H9 (cell line): ENCODE results near the gene IFT80. TPM values are rescaled to one million over a fixed set of nuclear protein-coding genes. Genes with fewer than 3 reads are reported as not detected.

Experiments
- DNase-seq: peaks from one replicate; pipeline ENCODE4 v3.0.0-alpha.2; 2017
- H2AFZ ChIP-seq: one replicate; pipeline ENCODE4 v1.6.1; 2013; ENCODE audit warnings: mild to moderate bottlenecking, low read length, control low read depth, moderate library complexity
- H2AK5ac ChIP-seq: 2 replicates; pipeline ENCODE4 v1.6.1; 2013; ENCODE audit warnings: low read length, control low read depth, mixed read lengths; ENCODE audit not compliant: insufficient read length
- H2BK120ac ChIP-seq: one replicate; pipeline ENCODE4 v1.6.1; 2013; ENCODE audit warnings: low read depth, mild to moderate bottlenecking, low read length, control low read depth, inconsistent platforms; ENCODE audit not compliant: poor library complexity, severe bottlenecking
- H2BK12ac ChIP-seq: 2 replicates; pipeline ENCODE4 v1.6.1; 2013; ENCODE audit warnings: low read length, control low read depth, mixed read lengths, low read depth; ENCODE audit not compliant: insufficient read length
- H2BK15ac ChIP-seq: 2 replicates; pipeline ENCODE4 v1.6.1; 2013; ENCODE audit warnings: low read depth, low read length, control low read depth
- H2BK20ac ChIP-seq: one replicate; pipeline ENCODE4 v1.6.1; 2013; ENCODE audit warnings: low read depth, mild to moderate bottlenecking, low read length, control low read depth, inconsistent platforms; ENCODE audit not compliant: poor library complexity, severe bottlenecking
- H2BK5ac ChIP-seq: 2 replicates; pipeline ENCODE4 v1.6.1; 2013; ENCODE audit warnings: low read length, control low read depth, mixed read lengths; ENCODE audit not compliant: insufficient read length
- H3K14ac ChIP-seq: 2 replicates; pipeline ENCODE4 v1.6.1; 2013; ENCODE audit warnings: low read length, control low read depth; ENCODE audit not compliant: insufficient read depth
- H3K18ac ChIP-seq: 2 replicates; pipeline ENCODE4 v1.6.1; 2013; ENCODE audit warnings: low read depth, mild to moderate bottlenecking, mixed read lengths, low read length, control low read depth; ENCODE audit not compliant: insufficient read length
- H3K23ac ChIP-seq: 2 replicates; pipeline ENCODE4 v1.6.1; 2013; ENCODE audit warnings: low read length, control low read depth, mixed read lengths, low read depth; ENCODE audit not compliant: insufficient read length
- H3K23me2 ChIP-seq: 2 replicates; pipeline ENCODE4 v1.6.1; 2013; ENCODE audit warnings: low read depth, mild to moderate bottlenecking, mixed read lengths, low read length, control low read depth; ENCODE audit not compliant: insufficient read length, poor library complexity, severe bottlenecking
- H3K27ac ChIP-seq: 2 replicates; pipeline ENCODE4 v1.5.1; 2013; ENCODE audit warnings: low read length, control low read depth, mixed read lengths, low read depth; ENCODE audit not compliant: insufficient read length
- H3K27me3 ChIP-seq: 2 replicates; pipeline ENCODE4 v1.6.1; 2013; ENCODE audit warnings: low read length, control low read depth, inconsistent platforms; ENCODE audit not compliant: insufficient read depth
- H3K4ac ChIP-seq: 2 replicates; pipeline ENCODE4 v1.6.1; 2013; ENCODE audit warnings: low read depth, mild to moderate bottlenecking, control low read depth, inconsistent platforms, low read length, moderate library complexity
- H3K4me1 ChIP-seq: 2 replicates; pipeline ENCODE4 v1.6.1; 2013; ENCODE audit warnings: low read length, control low read depth, inconsistent platforms; ENCODE audit not compliant: insufficient read depth
- H3K4me2 ChIP-seq: 2 replicates; pipeline ENCODE4 v1.6.1; 2013; ENCODE audit warnings: low read length, control low read depth, mixed read lengths; ENCODE audit not compliant: insufficient read length, insufficient read depth
- H3K56ac ChIP-seq: 2 replicates; pipeline ENCODE4 v1.6.1; 2013; ENCODE audit warnings: low read depth, mild to moderate bottlenecking, mixed read lengths, low read length, control low read depth; ENCODE audit not compliant: insufficient read length
- H3K79me1 ChIP-seq: 2 replicates; pipeline ENCODE4 v1.6.1; 2013; ENCODE audit warnings: low read depth, mild to moderate bottlenecking, moderate library complexity, low read length, control low read depth, inconsistent platforms; ENCODE audit not compliant: insufficient read depth, poor library complexity, severe bottlenecking
- H3K79me2 ChIP-seq: 2 replicates; pipeline ENCODE4 v1.6.1; 2013; ENCODE audit warnings: low read length, control low read depth, inconsistent platforms; ENCODE audit not compliant: insufficient read depth
- H3K9ac ChIP-seq: 2 replicates; pipeline ENCODE4 v1.6.1; 2013; ENCODE audit warnings: low read length, control low read depth, mixed read lengths; ENCODE audit not compliant: insufficient read length; ENCODE audit errors: extremely low read depth
- H3K9me3 ChIP-seq: one replicate; pipeline ENCODE4 v1.6.1; 2013; ENCODE audit warnings: low read depth, low read length, inconsistent platforms; ENCODE audit not compliant: control insufficient read depth
- H3T11ph ChIP-seq: one replicate; pipeline ENCODE4 v1.6.1; 2013; ENCODE audit warnings: mild to moderate bottlenecking, low read length, control low read depth, inconsistent platforms
- H4K20me1 ChIP-seq: one replicate; pipeline ENCODE4 v1.6.1; 2013; ENCODE audit not compliant: control insufficient read depth, insufficient read length, insufficient read depth
- H4K5ac ChIP-seq: 2 replicates; pipeline ENCODE4 v1.6.1; 2013; ENCODE audit warnings: low read depth, mild to moderate bottlenecking, mixed read lengths, low read length, control low read depth; ENCODE audit not compliant: insufficient read length
- H4K8ac ChIP-seq: replicated peaks from 2 replicates; pipeline ENCODE4 v1.6.1; 2013; ENCODE audit warnings: low read length, control low read depth, mixed read lengths, low read depth; ENCODE audit not compliant: insufficient read length
- H4K91ac ChIP-seq: 2 replicates; pipeline ENCODE4 v1.6.1; 2013; ENCODE audit warnings: low read depth, mild to moderate bottlenecking, moderate library complexity, mixed read lengths, low read length, control low read depth; ENCODE audit not compliant: insufficient read length
- H3K27ac Mint-ChIP-seq, 3 experiments: 2 replicates in 2 of 3; 3 replicates in 1 of 3; pipeline ENCODE4 v1.8.0; 2020 to 2021; ENCODE audit warnings: mixed read lengths in 3 of 3, mild to moderate bottlenecking in 1 of 3, moderate library complexity in 1 of 3
- H3K27me3 Mint-ChIP-seq: 2 replicates; pipeline ENCODE4 v1.8.0; 2021; ENCODE audit warnings: low read depth, mild to moderate bottlenecking, moderate library complexity, mixed read lengths
- H3K36me3 Mint-ChIP-seq, 3 experiments: 2 replicates in 2 of 3; 3 replicates in 1 of 3; pipeline ENCODE4 v1.8.0; 2020 to 2021; ENCODE audit warnings: low read depth in 3 of 3, mixed read lengths in 3 of 3; ENCODE audit not compliant: insufficient read depth in 1 of 3
- H3K4me1 Mint-ChIP-seq, 2 experiments: 2 replicates each; pipeline ENCODE4 v1.8.0; 2020; ENCODE audit warnings: mixed read lengths in 2 of 2
- H3K4me3 Mint-ChIP-seq, 2 experiments: 2 replicates in 1 of 2; 3 replicates in 1 of 2; pipeline ENCODE4 v1.8.0; 2020 to 2021; ENCODE audit warnings: mild to moderate bottlenecking in 2 of 2, mixed read lengths in 2 of 2, moderate library complexity in 1 of 2
- H3K9me3 Mint-ChIP-seq, 2 experiments: 2 replicates in 1 of 2; 3 replicates in 1 of 2; pipeline ENCODE4 v1.8.0; 2020; ENCODE audit warnings: mild to moderate bottlenecking in 2 of 2, mixed read lengths in 2 of 2, moderate library complexity in 1 of 2
- total RNA-seq: library from RNA; stranded (reverse); gene quantifications from 2 replicates; pipeline ENCODE4 v1.2.1, GENCODE V29; 2021
- TF ChIP-seq, protein P1 (sequence below): fragments of 200-600 bp; sonication (generic); conservative IDR thresholded peaks from 3 replicates; pipeline ENCODE4 v1.8.0; 2021; ENCODE audit warnings: antibody characterized with exemption, mild to moderate bottlenecking

Gene IFT80
- total RNA-seq, 1 experiment from 2014 or later, result 29.0 TPM

DNA sequence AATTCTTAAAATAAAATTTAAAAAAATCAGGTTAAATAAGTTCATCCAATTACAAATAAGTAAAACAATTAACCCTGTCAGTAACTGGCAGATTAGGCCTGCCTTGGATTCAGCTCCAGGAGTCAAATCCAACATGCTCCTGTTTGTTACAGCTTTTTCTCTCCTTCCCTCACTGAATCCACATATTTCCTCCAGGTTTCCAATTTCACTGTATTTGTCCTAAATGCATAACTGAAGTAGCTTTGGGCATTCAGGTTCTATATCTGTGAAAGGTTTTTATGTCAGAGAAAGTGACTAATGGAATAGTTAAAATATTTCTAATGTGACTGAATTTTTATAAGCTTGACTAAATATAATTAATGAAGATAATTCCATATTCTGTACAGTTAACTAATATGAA lies 79.7 kb downstream of the IFT80 start:
- Histone ChIP-seq H3K27ac (no peak overlapping the region), H3K4me1 (no peaks in the 10 kb centered on the region; the same call in 1 of the 2 replicates)
- H3K36me3 Mint-ChIP-seq, result peaks cover 2 to 6% (median 2%) of the 10 kb centered on the region in 3 experiments; a peak in 3 of 7 replicates

More for the DNA sequence above, 79.7 kb downstream of the IFT80 start:
- H4K91ac ChIP-seq, result no peak overlapping the region
- H3K23me2 ChIP-seq, result no peaks in the 10 kb centered on the region
- H2BK5ac ChIP-seq, result no peak overlapping the region
- H3K27ac Mint-ChIP-seq, result no peak overlapping the region
- no peak overlapping the region for H4K5ac ChIP-seq
- H2BK20ac ChIP-seq, result no peak overlapping the region
- H3K14ac ChIP-seq, result no peak overlapping the region
- no peak overlapping the region for H2BK12ac ChIP-seq
- H3K9me3 Mint-ChIP-seq, result no peaks in the 10 kb centered on the region; a peak in 1 of 5 replicates
- H3K27me3 ChIP-seq, result no peaks in the 10 kb centered on the region
- no peak overlapping the region for H3K4me2 ChIP-seq
- no peaks in the 10 kb centered on the region for H4K20me1 ChIP-seq
- H3K9me3 ChIP-seq, result no peaks in the 10 kb centered on the region
- H2BK15ac ChIP-seq, result no peak overlapping the region
- no peak overlapping the region for H2BK120ac ChIP-seq
- no peak overlapping the region for H2AK5ac ChIP-seq
- H3K9ac ChIP-seq, result no peak overlapping the region
- no peak overlapping the region for H3K18ac ChIP-seq
- no peak overlapping the region for H3K4ac ChIP-seq
- H3T11ph ChIP-seq, result no peak overlapping the region
- no peaks in the 10 kb centered on the region for H3K79me1 ChIP-seq
- H3K23ac ChIP-seq, result no peak overlapping the region
- H3K4me1 Mint-ChIP-seq, result peaks cover 12 to 13% of the 10 kb centered on the region in 2 experiments
- no peak overlapping the region for H3K4me3 Mint-ChIP-seq
- no peak overlapping the region for H4K8ac ChIP-seq
- H3K79me2 ChIP-seq, result no peaks in the 10 kb centered on the region
- DNase-seq, result no peak
- no peak overlapping the region for H3K56ac ChIP-seq
- no peak overlapping the region for H2AFZ ChIP-seq
- TF ChIP-seq, protein P1, sequence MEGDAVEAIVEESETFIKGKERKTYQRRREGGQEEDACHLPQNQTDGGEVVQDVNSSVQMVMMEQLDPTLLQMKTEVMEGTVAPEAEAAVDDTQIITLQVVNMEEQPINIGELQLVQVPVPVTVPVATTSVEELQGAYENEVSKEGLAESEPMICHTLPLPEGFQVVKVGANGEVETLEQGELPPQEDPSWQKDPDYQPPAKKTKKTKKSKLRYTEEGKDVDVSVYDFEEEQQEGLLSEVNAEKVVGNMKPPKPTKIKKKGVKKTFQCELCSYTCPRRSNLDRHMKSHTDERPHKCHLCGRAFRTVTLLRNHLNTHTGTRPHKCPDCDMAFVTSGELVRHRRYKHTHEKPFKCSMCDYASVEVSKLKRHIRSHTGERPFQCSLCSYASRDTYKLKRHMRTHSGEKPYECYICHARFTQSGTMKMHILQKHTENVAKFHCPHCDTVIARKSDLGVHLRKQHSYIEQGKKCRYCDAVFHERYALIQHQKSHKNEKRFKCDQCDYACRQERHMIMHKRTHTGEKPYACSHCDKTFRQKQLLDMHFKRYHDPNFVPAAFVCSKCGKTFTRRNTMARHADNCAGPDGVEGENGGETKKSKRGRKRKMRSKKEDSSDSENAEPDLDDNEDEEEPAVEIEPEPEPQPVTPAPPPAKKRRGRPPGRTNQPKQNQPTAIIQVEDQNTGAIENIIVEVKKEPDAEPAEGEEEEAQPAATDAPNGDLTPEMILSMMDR, result no peak
- no peaks in the 10 kb centered on the region for H3K27me3 Mint-ChIP-seq
